B cell (primary cell): ENCODE measurements around the gene SIGLEC14.

Experiments
- CTCF ChIP-seq: fragments of 200-600 bp; IDR thresholded peaks from one replicate; pipeline ENCODE4 v1.8.0; 2022; ENCODE audit warnings: antibody characterized with exemption, mild to moderate bottlenecking
- EZH2 ChIP-seq: IDR thresholded peaks from 2 replicates; pipeline ENCODE4 v1.6.1; 2012; ENCODE audit warnings: borderline replicate concordance, low read depth, mild to moderate bottlenecking, moderate library complexity, low read length; ENCODE audit not compliant: insufficient read depth, poor library complexity, severe bottlenecking

GRCh38 chr19:51593138-51593890, 53.3 kb downstream of the SIGLEC14 start:
- TF ChIP-seq CTCF (no peak), EZH2 (no peak)
